ENCODE measurements around the gene C2CD2. TPM values are rescaled to one million over a fixed set of nuclear protein-coding genes. Genes with fewer than 3 reads are reported as not detected.

The C2CD2 gene
- total and polyA plus RNA-seq, 2 donors (not counting 1 experiment from before 2014, with no cell fraction given), result 20.3 to 22.3 TPM

DNA sequence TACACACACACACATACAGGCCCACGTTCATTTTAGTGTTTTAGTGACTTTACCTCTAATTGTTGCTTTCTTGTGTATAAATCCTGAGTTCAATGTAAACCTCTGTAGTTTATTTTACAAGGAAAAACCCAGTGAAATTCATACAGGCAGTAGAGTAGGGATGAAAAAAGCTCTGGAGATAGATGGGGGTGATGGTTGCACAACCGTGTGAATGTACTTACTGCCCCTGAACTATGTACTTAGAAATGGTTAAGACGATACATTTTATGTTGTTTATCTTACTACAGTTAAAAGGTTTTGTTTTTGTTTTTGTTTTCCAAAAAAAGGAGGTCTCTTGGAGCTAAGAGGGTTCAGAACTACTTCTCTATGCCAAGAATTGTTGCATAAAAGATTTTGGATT lies 45.0 kb downstream of the C2CD2 start:
- no peak overlapping the region for H3K4me3 ChIP-seq (replicated peaks in 1 of 4; ENCODE audit: control extremely low read depth in 1 of 4, insufficient read depth in 1 of 4, low read depth in 3 of 4, low read length in 4 of 4)
- DNase-seq (ENCODE audit: low read depth in 2 of 2), result no peak
- TF ChIP-seq, protein P1, sequence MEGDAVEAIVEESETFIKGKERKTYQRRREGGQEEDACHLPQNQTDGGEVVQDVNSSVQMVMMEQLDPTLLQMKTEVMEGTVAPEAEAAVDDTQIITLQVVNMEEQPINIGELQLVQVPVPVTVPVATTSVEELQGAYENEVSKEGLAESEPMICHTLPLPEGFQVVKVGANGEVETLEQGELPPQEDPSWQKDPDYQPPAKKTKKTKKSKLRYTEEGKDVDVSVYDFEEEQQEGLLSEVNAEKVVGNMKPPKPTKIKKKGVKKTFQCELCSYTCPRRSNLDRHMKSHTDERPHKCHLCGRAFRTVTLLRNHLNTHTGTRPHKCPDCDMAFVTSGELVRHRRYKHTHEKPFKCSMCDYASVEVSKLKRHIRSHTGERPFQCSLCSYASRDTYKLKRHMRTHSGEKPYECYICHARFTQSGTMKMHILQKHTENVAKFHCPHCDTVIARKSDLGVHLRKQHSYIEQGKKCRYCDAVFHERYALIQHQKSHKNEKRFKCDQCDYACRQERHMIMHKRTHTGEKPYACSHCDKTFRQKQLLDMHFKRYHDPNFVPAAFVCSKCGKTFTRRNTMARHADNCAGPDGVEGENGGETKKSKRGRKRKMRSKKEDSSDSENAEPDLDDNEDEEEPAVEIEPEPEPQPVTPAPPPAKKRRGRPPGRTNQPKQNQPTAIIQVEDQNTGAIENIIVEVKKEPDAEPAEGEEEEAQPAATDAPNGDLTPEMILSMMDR (conservative IDR thresholded peaks at IDR 0.05 in 1 of 2, IDR thresholded peaks at IDR 0.05 in 1 of 2; ENCODE audit: low read depth in 1 of 2, low read length in 2 of 2), result no peak
- no peak for TF ChIP-seq EZH2 (IDR thresholded peaks at IDR 0.05; ENCODE audit: low read length, missing control alignments)
- H3K27ac ChIP-seq (ENCODE audit: insufficient read depth, low read length), result no peak overlapping the region
- H3K36me3 ChIP-seq (ENCODE audit: control insufficient read depth, insufficient read depth, low read length), result peaks cover 9% of the 10 kb centered on the region
- no peaks in the 10 kb centered on the region for H3K9me3 ChIP-seq (ENCODE audit: control insufficient read depth, insufficient read depth, low read depth, low read length)
- no peaks in the 10 kb centered on the region for H3K4me1 ChIP-seq (ENCODE audit: control insufficient read depth, extremely low read depth, insufficient read depth, low read length)
- H3K4me2 ChIP-seq (ENCODE audit: extremely low read depth, insufficient read depth, low read length), result no peak overlapping the region
- no peaks in the 10 kb centered on the region for H4K20me1 ChIP-seq (ENCODE audit: control insufficient read depth, extremely low read depth, insufficient read depth, low read length)
- H3K79me2 ChIP-seq (ENCODE audit: control insufficient read depth, insufficient read depth, low read length), result no peaks in the 10 kb centered on the region
- no peak overlapping the region for H2AFZ ChIP-seq (ENCODE audit: low read length)
- no peak overlapping the region for H3K9ac ChIP-seq (ENCODE audit: insufficient read depth, low read length)
- H3K27me3 ChIP-seq (ENCODE audit: control insufficient read depth, insufficient read depth, low read length), result no peaks in the 10 kb centered on the region

DNA sequence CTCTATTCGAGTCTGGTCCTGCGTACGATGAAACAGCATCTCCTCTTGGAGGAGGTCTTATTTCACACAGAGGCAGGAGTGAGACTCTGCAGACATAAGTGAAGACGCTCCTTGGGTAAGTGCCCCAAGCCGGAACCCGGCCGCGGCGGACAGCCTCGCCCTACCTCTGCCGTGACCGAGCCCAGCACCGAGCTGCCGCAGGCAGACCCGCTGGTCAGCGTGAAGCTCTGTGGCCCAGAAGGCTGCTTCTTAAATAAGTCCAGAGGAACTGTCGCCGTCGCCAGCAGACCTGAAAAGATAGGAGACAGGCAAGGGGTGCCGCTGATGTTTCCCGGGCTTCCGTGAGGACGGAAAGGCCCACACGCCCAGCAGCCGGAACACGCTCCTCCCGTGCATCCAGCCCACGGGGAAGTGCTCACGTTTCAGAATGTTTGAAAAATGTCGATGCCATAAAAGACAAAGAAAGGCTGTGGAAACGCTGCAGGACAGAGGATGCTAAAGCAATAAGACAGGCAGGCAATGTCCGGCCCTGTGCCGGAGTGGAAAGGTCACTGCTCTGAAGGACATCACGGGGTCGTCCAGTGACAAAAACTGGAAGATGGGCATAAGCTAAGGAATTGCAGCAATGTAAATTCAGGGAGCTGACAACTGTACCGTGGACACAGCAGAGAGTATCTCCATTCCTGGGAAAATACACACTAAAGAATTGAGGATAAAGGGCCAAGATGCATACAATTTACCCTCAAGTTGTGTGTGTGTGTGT lies 46.1 kb downstream of the C2CD2 start:
- H3K9me3 ChIP-seq (ENCODE audit: control insufficient read depth, insufficient read depth, low read depth, low read length), result no peaks in the 10 kb centered on the region
- H3K4me1 ChIP-seq (ENCODE audit: control insufficient read depth, extremely low read depth, insufficient read depth, low read length), result no peaks in the 10 kb centered on the region
- no peak overlapping the region for H2AFZ ChIP-seq (ENCODE audit: low read length)
- peaks cover 12% of the 10 kb centered on the region for H3K36me3 ChIP-seq (ENCODE audit: control insufficient read depth, insufficient read depth, low read length)
- no peaks in the 10 kb centered on the region for H3K27me3 ChIP-seq (ENCODE audit: control insufficient read depth, insufficient read depth, low read length)
- no peak overlapping the region for H3K4me2 ChIP-seq (ENCODE audit: extremely low read depth, insufficient read depth, low read length)
- H3K79me2 ChIP-seq (ENCODE audit: control insufficient read depth, insufficient read depth, low read length), result no peaks in the 10 kb centered on the region
- TF ChIP-seq, protein P1 (conservative IDR thresholded peaks at IDR 0.05 in 1 of 2, IDR thresholded peaks at IDR 0.05 in 1 of 2; ENCODE audit: low read depth in 1 of 2, low read length in 2 of 2), result no peak
- TF ChIP-seq EZH2 (IDR thresholded peaks at IDR 0.05; ENCODE audit: low read length, missing control alignments), result no peak
- H3K9ac ChIP-seq (ENCODE audit: insufficient read depth, low read length), result no peak overlapping the region
- no peak overlapping the region for H3K27ac ChIP-seq (ENCODE audit: insufficient read depth, low read length)
- H3K4me3 ChIP-seq (replicated peaks in 1 of 4; ENCODE audit: control extremely low read depth in 1 of 4, insufficient read depth in 1 of 4, low read depth in 3 of 4, low read length in 4 of 4), result no peak overlapping the region
- DNase-seq (ENCODE audit: low read depth in 2 of 2), result no peak
- no peaks in the 10 kb centered on the region for H4K20me1 ChIP-seq (ENCODE audit: control insufficient read depth, extremely low read depth, insufficient read depth, low read length)

DNA sequence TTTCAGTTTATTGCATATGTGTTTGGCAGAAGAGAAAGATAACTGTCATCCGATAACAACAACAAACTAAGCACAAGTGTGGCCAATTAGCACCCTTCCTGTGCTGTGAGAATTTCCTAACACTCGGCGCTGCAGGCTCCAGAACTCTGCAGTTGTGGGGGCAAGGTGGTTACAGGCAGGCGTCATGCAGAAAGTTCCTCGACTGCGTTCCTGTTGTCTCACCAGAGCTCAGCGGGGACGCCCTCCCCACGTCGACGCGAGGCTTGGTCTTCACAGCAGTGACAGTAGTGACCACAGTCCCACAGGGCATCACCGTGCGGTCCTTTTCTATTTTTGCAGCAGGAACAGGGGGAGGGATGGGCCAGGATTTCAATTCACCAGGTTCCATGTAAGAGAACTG lies 47.0 kb downstream of the C2CD2 start:
- no peaks in the 10 kb centered on the region for H3K9me3 ChIP-seq (ENCODE audit: control insufficient read depth, insufficient read depth, low read depth, low read length)
- TF ChIP-seq, protein P1 (conservative IDR thresholded peaks at IDR 0.05 in 1 of 2, IDR thresholded peaks at IDR 0.05 in 1 of 2; ENCODE audit: low read depth in 1 of 2, low read length in 2 of 2), result no peak
- TF ChIP-seq EZH2 (IDR thresholded peaks at IDR 0.05; ENCODE audit: low read length, missing control alignments), result no peak
- H3K27ac ChIP-seq (ENCODE audit: insufficient read depth, low read length), result no peak overlapping the region
- peaks cover 9% of the 10 kb centered on the region for H3K36me3 ChIP-seq (ENCODE audit: control insufficient read depth, insufficient read depth, low read length)
- H3K4me2 ChIP-seq (ENCODE audit: extremely low read depth, insufficient read depth, low read length), result no peak overlapping the region
- no peaks in the 10 kb centered on the region for H4K20me1 ChIP-seq (ENCODE audit: control insufficient read depth, extremely low read depth, insufficient read depth, low read length)
- no peaks in the 10 kb centered on the region for H3K4me1 ChIP-seq (ENCODE audit: control insufficient read depth, extremely low read depth, insufficient read depth, low read length)
- no peak overlapping the region for H3K4me3 ChIP-seq (replicated peaks in 1 of 4; ENCODE audit: control extremely low read depth in 1 of 4, insufficient read depth in 1 of 4, low read depth in 3 of 4, low read length in 4 of 4)
- no peak for DNase-seq (ENCODE audit: low read depth in 2 of 2)
- no peaks in the 10 kb centered on the region for H3K27me3 ChIP-seq (ENCODE audit: control insufficient read depth, insufficient read depth, low read length)
- no peaks in the 10 kb centered on the region for H3K79me2 ChIP-seq (ENCODE audit: control insufficient read depth, insufficient read depth, low read length)
- no peak overlapping the region for H2AFZ ChIP-seq (ENCODE audit: low read length)
- no peak overlapping the region for H3K9ac ChIP-seq (ENCODE audit: insufficient read depth, low read length)
